Activated naive CD8-positive, alpha-beta T cell treated with anti-CD3 and anti-CD28 coated beads, Interleukin-2, amount 10 ng/mL, durations not matched to agents 7 days and 5 days (primary cell): ENCODE results near the gene LUC7L. TPM values are rescaled to one million over a fixed set of nuclear protein-coding genes. Genes with fewer than 3 reads are reported as not detected.
"Not testable (repeated sequence)": the region's sequence is repeated elsewhere in the genome, so short reads cannot be mapped to it uniquely, and the experiment has no call there.

Experiments
- ATAC-seq: fragments of 150-1000 bp; cut with Tn5 transposase; one replicate; pipeline ENCODE4 v1.10.0; 2021; ENCODE audit warnings: low read depth, moderate library complexity
- POLR2A ChIA-PET: fragments of 350-600 bp; sonication (Branson Sonifier 250); formaldehyde crosslinking; loops from one replicate; lab custom pipeline; 2021; ENCODE audit warnings: antibody characterized with exemption; lab: Charles Lee
- DNase-seq: peaks from one replicate; pipeline ENCODE4 v3.0.0; 2021
- H3K27ac Mint-ChIP-seq: one replicate; pipeline ENCODE4 v1.8.0; 2022; ENCODE audit warnings: mild to moderate bottlenecking, mixed read lengths
- H3K27me3 Mint-ChIP-seq: one replicate; pipeline ENCODE4 v1.8.0; 2022; ENCODE audit warnings: mild to moderate bottlenecking, moderate library complexity, mixed read lengths
- H3K36me3 Mint-ChIP-seq: one replicate; pipeline ENCODE4 v1.8.0; 2021; ENCODE audit warnings: mild to moderate bottlenecking, mixed read lengths
- H3K4me1 Mint-ChIP-seq: one replicate; pipeline ENCODE4 v1.8.0; 2021; ENCODE audit warnings: mixed read lengths
- H3K4me3 Mint-ChIP-seq: one replicate; pipeline ENCODE4 v1.8.0; 2022; ENCODE audit warnings: mild to moderate bottlenecking, moderate library complexity, mixed read lengths
- H3K9me3 Mint-ChIP-seq: one replicate; pipeline ENCODE4 v1.8.0; 2021; ENCODE audit warnings: mixed read lengths
- total RNA-seq, 2 experiments: library from RNA; stranded (reverse); gene quantifications; one replicate each; pipeline ENCODE4 v1.2.3, GENCODE V29; 2021

Gene LUC7L
- total RNA-seq, 2 experiments from 2014 or later = 83.8 to 86.2 TPM

GRCh38 chr16:177394-177822 lies 51.8 kb downstream of the LUC7L start:
- ATAC-seq (no peak), DNase-seq (no peak)
- H3K4me1 Mint-ChIP-seq = peaks cover 5% of the 10 kb centered on the region
- H3K4me3 Mint-ChIP-seq = no peak overlapping the region
- no peaks in the 10 kb centered on the region for H3K9me3 Mint-ChIP-seq
- POLR2A ChIA-PET = no interaction called here
- H3K27me3 Mint-ChIP-seq = peaks cover 51% of the 10 kb centered on the region
- no peaks in the 10 kb centered on the region for H3K36me3 Mint-ChIP-seq
- no peak overlapping the region for H3K27ac Mint-ChIP-seq

GRCh38 chr16:176477-177382 lies 52.5 kb downstream of the LUC7L start, which contains the start of gene HBA1:
HBA1 (plus strand) TSS chr16:176680; CDS start chr16:176717, 37 bp downstream.
- ATAC-seq = peak; percentile 41
- DNase-seq = peak; percentile 50
- H3K36me3 Mint-ChIP-seq, H3K4me1 Mint-ChIP-seq, H3K4me3 Mint-ChIP-seq, H3K27ac Mint-ChIP-seq, H3K9me3 Mint-ChIP-seq, POLR2A ChIA-PET: not testable (repeated sequence)
- peaks cover 55% of the 10 kb centered on the region for H3K27me3 Mint-ChIP-seq

DNA sequence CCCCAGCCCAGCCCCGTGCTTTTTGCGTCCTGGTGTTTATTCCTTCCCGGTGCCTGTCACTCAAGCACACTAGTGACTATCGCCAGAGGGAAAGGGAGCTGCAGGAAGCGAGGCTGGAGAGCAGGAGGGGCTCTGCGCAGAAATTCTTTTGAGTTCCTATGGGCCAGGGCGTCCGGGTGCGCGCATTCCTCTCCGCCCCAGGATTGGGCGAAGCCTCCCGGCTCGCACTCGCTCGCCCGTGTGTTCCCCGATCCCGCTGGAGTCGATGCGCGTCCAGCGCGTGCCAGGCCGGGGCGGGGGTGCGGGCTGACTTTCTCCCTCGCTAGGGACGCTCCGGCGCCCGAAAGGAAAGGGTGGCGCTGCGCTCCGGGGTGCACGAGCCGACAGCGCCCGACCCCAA lies 53.2 kb downstream of the LUC7L start:
- H3K4me1 Mint-ChIP-seq, H3K4me3 Mint-ChIP-seq, POLR2A ChIA-PET, H3K36me3 Mint-ChIP-seq, H3K9me3 Mint-ChIP-seq, H3K27ac Mint-ChIP-seq, DNase-seq: not testable (repeated sequence)
- ATAC-seq = peak; percentile 13
- peaks cover 60% of the 10 kb centered on the region for H3K27me3 Mint-ChIP-seq

- Mint-ChIP-seq H3K9me3 (no peaks in the 10 kb centered on the region), H3K4me1 (peaks cover 9% of the 10 kb centered on the region), H3K27ac (no peak overlapping the region), H3K27me3 (peaks cover 66% of the 10 kb centered on the region), H3K4me3 (peak overlapping the region; percentile 5), H3K36me3 (no peaks in the 10 kb centered on the region)
- DNase-seq = no peak
- no peak for ATAC-seq
- POLR2A ChIA-PET = interaction anchor here (0.6 kb wide), 1 partner anchor 50 kb away, joined by 3 read pairs; no protein-coding TSS in a partner anchor
These were observed 54.0 kb downstream of the LUC7L start for GRCh38 chr16:175011-175949.

DNA sequence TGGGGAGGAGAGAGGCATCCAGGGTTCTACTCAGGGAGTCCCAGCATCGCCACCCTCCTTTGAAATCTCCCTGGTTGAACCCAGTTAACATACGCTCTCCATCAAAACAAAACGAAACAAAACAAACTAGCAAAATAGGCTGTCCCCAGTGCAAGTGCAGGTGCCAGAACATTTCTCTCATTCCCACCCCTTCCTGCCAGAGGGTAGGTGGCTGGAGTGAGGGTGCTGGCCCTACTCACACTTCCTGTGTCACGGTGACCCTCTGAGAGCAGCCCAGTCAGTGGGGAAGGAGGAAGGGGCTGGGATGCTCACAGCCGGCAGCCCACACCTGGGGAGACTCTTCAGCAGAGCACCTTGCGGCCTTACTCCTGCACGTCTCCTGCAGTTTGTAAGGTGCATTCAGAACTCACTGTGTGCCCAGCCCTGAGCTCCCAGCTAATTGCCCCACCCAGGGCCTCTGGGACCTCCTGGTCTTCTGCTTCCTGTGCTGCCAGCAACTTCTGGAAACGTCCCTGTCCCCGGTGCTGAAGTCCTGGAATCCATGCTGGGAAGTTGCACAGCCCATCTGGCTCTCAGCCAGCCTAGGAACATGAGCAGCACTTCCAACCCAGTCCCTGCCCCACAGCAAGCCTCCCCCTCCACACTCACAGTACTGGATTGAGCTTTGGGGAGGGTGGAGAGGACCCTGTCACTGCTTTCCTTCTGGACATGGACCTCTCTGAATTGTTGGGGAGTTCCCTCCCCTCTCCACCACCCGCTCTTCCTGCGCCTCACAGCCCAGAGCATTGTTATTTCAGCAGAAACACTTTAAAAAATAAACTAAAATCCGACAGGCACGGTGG lies 55.1 kb downstream of the LUC7L start:
- DNase-seq, POLR2A ChIA-PET, H3K4me3 Mint-ChIP-seq, ATAC-seq, H3K36me3 Mint-ChIP-seq, H3K9me3 Mint-ChIP-seq, H3K27ac Mint-ChIP-seq, H3K4me1 Mint-ChIP-seq: not testable (repeated sequence)
- H3K27me3 Mint-ChIP-seq = peaks cover 60% of the 10 kb centered on the region

DNA sequence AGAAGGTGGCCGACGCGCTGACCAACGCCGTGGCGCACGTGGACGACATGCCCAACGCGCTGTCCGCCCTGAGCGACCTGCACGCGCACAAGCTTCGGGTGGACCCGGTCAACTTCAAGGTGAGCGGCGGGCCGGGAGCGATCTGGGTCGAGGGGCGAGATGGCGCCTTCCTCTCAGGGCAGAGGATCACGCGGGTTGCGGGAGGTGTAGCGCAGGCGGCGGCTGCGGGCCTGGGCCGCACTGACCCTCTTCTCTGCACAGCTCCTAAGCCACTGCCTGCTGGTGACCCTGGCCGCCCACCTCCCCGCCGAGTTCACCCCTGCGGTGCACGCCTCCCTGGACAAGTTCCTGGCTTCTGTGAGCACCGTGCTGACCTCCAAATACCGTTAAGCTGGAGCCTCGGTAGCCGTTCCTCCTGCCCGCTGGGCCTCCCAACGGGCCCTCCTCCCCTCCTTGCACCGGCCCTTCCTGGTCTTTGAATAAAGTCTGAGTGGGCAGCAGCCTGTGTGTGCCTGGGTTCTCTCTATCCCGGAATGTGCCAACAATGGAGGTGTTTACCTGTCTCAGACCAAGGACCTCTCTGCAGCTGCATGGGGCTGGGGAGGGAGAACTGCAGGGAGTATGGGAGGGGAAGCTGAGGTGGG lies 55.9 kb downstream of the LUC7L start:
- H3K4me3 Mint-ChIP-seq, H3K36me3 Mint-ChIP-seq, H3K9me3 Mint-ChIP-seq, ATAC-seq, POLR2A ChIA-PET, DNase-seq, H3K27ac Mint-ChIP-seq: not testable (repeated sequence)
- Mint-ChIP-seq H3K4me1 (peaks cover 11% of the 10 kb centered on the region), H3K27me3 (peaks cover 61% of the 10 kb centered on the region)

GRCh38 chr16:172374-172941 lies 56.8 kb downstream of the LUC7L start, which contains the start of gene HBA2:
HBA2 (plus strand) TSS chr16:172876; CDS start chr16:172913, 37 bp downstream.
- H3K4me3 Mint-ChIP-seq, H3K27ac Mint-ChIP-seq, H3K36me3 Mint-ChIP-seq, H3K9me3 Mint-ChIP-seq, DNase-seq, POLR2A ChIA-PET: not testable (repeated sequence)
- Mint-ChIP-seq H3K4me1 (peaks cover 11% of the 10 kb centered on the region), H3K27me3 (peaks cover 61% of the 10 kb centered on the region)
- ATAC-seq = peak; percentile 39

DNA sequence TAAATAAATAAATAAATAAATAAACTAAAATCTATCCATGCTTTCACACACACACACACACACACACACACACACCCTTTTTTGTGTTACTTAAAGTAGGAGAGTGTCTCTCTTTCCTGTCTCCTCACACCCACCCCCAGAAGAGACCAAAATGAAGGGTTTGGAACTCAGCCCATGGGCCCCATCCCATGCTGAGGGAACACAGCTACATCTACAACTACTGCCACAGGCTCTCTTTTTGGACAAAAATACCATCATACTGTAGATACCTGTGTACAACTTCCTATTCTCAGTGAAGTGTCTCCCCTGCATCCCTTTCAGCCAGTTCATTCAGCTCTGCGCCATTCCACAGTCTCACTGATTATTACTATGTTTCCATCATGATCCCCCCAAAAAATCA lies 58.5 kb downstream of the LUC7L start:
- Mint-ChIP-seq H3K4me1 (peaks cover 14% of the 10 kb centered on the region), H3K9me3 (no peaks in the 10 kb centered on the region), H3K4me3 (no peak overlapping the region), H3K27me3 (peaks cover 68% of the 10 kb centered on the region), H3K27ac (no peak overlapping the region), H3K36me3 (no peaks in the 10 kb centered on the region)
- ATAC-seq = no peak
- no peak for DNase-seq
- POLR2A ChIA-PET = no interaction called here

DNA sequence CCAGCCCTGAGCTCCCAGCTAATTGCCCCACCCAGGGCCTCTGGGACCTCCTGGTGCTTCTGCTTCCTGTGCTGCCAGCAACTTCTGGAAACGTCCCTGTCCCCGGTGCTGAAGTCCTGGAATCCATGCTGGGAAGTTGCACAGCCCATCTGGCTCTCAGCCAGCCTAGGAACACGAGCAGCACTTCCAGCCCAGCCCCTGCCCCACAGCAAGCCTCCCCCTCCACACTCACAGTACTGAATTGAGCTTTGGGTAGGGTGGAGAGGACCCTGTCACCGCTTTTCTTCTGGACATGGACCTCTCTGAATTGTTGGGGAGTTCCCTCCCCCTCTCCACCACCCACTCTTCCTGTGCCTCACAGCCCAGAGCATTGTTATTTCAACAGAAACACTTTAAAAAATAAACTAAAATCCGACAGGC lies 59.2 kb downstream of the LUC7L start:
- H3K36me3 Mint-ChIP-seq, ATAC-seq, H3K4me3 Mint-ChIP-seq, DNase-seq, POLR2A ChIA-PET, H3K9me3 Mint-ChIP-seq, H3K27ac Mint-ChIP-seq: not testable (repeated sequence)
- peaks cover 14% of the 10 kb centered on the region for H3K4me1 Mint-ChIP-seq
- H3K27me3 Mint-ChIP-seq = peaks cover 67% of the 10 kb centered on the region

DNA sequence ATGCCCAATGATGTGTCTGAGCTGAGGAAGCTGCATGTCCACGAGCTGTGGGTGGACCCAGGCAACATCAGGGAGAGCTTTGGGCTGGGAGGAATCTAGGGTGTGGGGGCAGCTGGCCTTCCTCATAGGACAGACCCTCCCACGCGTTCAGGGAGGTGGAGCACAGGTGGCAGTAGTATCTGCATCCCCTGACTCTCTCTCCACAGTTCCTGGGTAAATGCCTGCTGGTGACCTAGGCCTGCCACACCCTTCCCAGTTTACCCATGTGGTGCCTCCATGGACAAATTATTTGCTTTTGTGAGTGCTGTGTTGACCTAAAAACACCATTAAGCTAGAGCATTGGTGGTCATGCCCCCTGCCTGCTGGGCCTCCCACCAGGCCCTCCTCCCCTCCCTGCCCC lies 60.2 kb downstream of the LUC7L start:
- Mint-ChIP-seq H3K9me3 (no peaks in the 10 kb centered on the region), H3K4me3 (no peak overlapping the region), H3K36me3 (no peaks in the 10 kb centered on the region), H3K4me1 (peaks cover 9% of the 10 kb centered on the region), H3K27me3 (peaks cover 59% of the 10 kb centered on the region), H3K27ac (no peak overlapping the region)
- ATAC-seq (no peak), DNase-seq (no peak)
- POLR2A ChIA-PET = no interaction called here

GRCh38 chr16:168424-168823 lies 60.8 kb downstream of the LUC7L start:
- POLR2A ChIA-PET = no interaction called here
- DNase-seq (no peak), ATAC-seq (no peak)
- Mint-ChIP-seq H3K36me3 (no peaks in the 10 kb centered on the region), H3K9me3 (no peaks in the 10 kb centered on the region), H3K27ac (no peak overlapping the region), H3K4me3 (no peak overlapping the region), H3K4me1 (peaks cover 9% of the 10 kb centered on the region), H3K27me3 (peaks cover 59% of the 10 kb centered on the region)

DNA sequence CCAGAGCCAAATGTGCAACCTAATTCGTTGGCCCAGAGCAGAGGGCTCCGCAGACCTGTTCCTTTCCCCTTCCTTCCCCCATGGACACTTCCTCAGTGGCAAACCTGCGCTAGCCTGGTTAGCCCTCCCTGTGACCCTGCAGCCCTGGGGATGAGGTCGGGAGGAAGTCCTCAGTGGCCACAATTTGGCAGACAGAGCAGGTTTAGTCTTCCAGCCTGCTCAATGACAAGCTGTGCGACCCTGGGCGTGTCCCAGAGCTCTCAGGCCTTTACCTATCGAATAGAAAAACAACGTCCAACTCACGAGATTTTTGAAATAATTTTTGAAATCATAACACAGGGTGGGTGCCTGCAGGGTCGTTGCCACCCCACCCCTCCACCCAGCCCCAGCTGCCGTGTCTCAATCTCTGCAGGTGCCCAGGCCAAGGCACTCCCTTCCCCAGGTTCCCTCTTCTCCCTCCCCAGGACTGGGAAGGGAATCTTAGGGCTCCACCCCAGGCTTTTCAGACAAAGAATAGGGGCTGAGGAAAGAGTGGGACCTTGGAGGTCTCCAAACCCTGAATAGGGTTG lies 62.0 kb downstream of the LUC7L start:
- POLR2A ChIA-PET = no interaction called here
- ATAC-seq = no peak
- Mint-ChIP-seq H3K27me3 (peaks cover 60% of the 10 kb centered on the region), H3K9me3 (no peaks in the 10 kb centered on the region), H3K4me3 (no peak overlapping the region), H3K36me3 (no peaks in the 10 kb centered on the region), H3K4me1 (peaks cover 9% of the 10 kb centered on the region), H3K27ac (no peak overlapping the region)
- no peak for DNase-seq
